Gastroesophageal sphincter (tissue), 3 donors: ENCODE data around the gene RPS6KA4.

ENCODE experiments used
- CTCF ChIP-seq, 4 experiments: fragments of 200-600 bp in 2 of 4; fragments of 450-650 bp in 2 of 4; sonication (generic) in 1 of 4; IDR thresholded peaks; one replicate each; pipeline ENCODE4 v1.5.1; 2017 to 2019; ENCODE audit warnings: antibody characterized with exemption in 4 of 4, mild to moderate bottlenecking in 2 of 4, moderate library complexity in 2 of 4
- EP300 ChIP-seq: sonication (generic); formaldehyde crosslinking; IDR thresholded peaks from one replicate; pipeline ENCODE4 v1.6.1; 2017; ENCODE audit warnings: antibody characterized with exemption, mild to moderate bottlenecking
- POLR2A ChIP-seq, 2 donors: fragments of 450-650 bp; IDR thresholded peaks; one replicate each; pipeline ENCODE4 v1.6.1; 2017; ENCODE audit warnings: antibody characterized with exemption in 2 of 2, mild to moderate bottlenecking in 2 of 2, moderate library complexity in 1 of 2

DNA sequence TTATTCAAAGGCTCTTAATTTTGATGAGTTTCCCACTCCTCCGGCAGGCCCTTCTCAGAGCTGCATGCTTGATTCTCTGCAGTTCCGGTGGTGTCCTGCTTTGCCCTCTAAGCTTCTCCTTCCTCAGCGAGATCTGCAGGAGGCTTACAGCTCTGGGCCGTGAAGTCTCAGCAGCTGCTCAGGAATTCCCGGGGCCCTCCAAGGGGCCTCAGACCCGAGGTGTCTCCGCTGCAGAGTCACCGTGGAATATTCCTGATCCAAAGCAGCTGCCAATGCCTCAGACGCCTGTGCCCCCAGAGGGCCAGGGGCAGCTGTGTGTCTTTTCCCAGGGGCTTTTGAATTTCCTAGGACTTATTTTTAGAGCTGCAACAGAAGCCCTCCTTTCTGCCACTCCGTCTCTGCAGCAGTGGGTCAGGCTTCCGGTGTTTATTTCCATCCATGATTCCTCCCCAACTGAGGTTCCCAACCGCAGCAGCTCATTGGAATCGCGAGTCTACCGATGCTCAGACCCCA lies 37.2 kb downstream of the RPS6KA4 start:
- TF ChIP-seq POLR2A (IDR thresholded peaks at IDR 0.05): no peak
- TF ChIP-seq EP300: no peak
- TF ChIP-seq CTCF (IDR thresholded peaks at IDR 0.05): no peak
